SK-N-SH treated with all-trans-retinoic acid at 6 μM for 48 hours (cell line): ENCODE data around the gene GET3.

Source experiments
- ARNTL ChIP-seq: fragments of 450-650 bp; formaldehyde crosslinking; IDR thresholded peaks from 2 replicates; pipeline ENCODE4 v1.5.0; 2020; ENCODE audit warnings: low read depth, mild to moderate bottlenecking, moderate library complexity, borderline replicate concordance
- CREB5 ChIP-seq: fragments of 250-450 bp; sonication (Bioruptor Pico); IDR thresholded peaks from 2 replicates; pipeline ENCODE4 v1.5.1; 2020; ENCODE audit warnings: low read depth, mild to moderate bottlenecking, moderate library complexity
- OSR1 ChIP-seq: fragments of 250-450 bp; sonication (Bioruptor Pico); IDR thresholded peaks from 2 replicates; pipeline ENCODE4 v1.8.0; 2022; ENCODE audit warnings: moderate library complexity, mild to moderate bottlenecking, inconsistent platforms
- PATZ1 ChIP-seq: fragments of 250-450 bp; sonication (Bioruptor Pico); IDR thresholded peaks from 2 replicates; pipeline ENCODE4 v1.8.0; 2020; ENCODE audit warnings: mild to moderate bottlenecking, moderate library complexity, borderline replicate concordance
- PPARA ChIP-seq: fragments of 250-450 bp; sonication (Bioruptor Pico); IDR thresholded peaks from 2 replicates; pipeline ENCODE4 v1.5.0; 2020; ENCODE audit warnings: mild to moderate bottlenecking, borderline replicate concordance
- RARB ChIP-seq: fragments of 250-450 bp; sonication (Bioruptor Pico); IDR thresholded peaks from 2 replicates; pipeline ENCODE4 v1.8.0; 2021; ENCODE audit warnings: mild to moderate bottlenecking, moderate library complexity
- TCF4 ChIP-seq: fragments of 250-450 bp; sonication (Bioruptor Pico); IDR thresholded peaks from 2 replicates; pipeline ENCODE4 v1.8.0; 2021; ENCODE audit warnings: mild to moderate bottlenecking, moderate library complexity, borderline replicate concordance
- TOX ChIP-seq: fragments of 250-450 bp; sonication (Bioruptor Pico); IDR thresholded peaks from 2 replicates; pipeline ENCODE4 v1.8.0; 2021; ENCODE audit warnings: mild to moderate bottlenecking, moderate library complexity, borderline replicate concordance
- ZC3H10 ChIP-seq: fragments of 250-450 bp; sonication (Bioruptor Pico); IDR thresholded peaks from 2 replicates; pipeline ENCODE4 v1.5.1; 2021; ENCODE audit warnings: mild to moderate bottlenecking, moderate library complexity

- TF ChIP-seq ZC3H10 (CRISPR knock-in tag) (no peak), TCF4 (CRISPR knock-in tag) (no peak), PATZ1 (CRISPR knock-in tag) (no peak), ARNTL (CRISPR knock-in tag) (no peak), RARB (CRISPR knock-in tag) (no peak), TOX (CRISPR knock-in tag) (no peak), CREB5 (CRISPR knock-in tag) (no peak), OSR1 (CRISPR knock-in tag) (no peak), PPARA (CRISPR knock-in tag) (no peak)
Measured at GRCh38 chr19:12788042-12788681, 50.9 kb downstream of the GET3 start.
